Sigmoid colon (tissue), 3 donors: ENCODE measurements around the gene SMC4.

Experiments
- POLR2A ChIP-seq, 2 donors: fragments of 450-650 bp; IDR thresholded peaks; one replicate each; pipeline ENCODE4 v1.6.1; 2016; ENCODE audit warnings: antibody characterized with exemption in 2 of 2, mild to moderate bottlenecking in 2 of 2, moderate library complexity in 2 of 2
- TF ChIP-seq, protein P1 (sequence below), 4 experiments: fragments of 450-650 bp in 3 of 4; fragments of 200-600 bp in 1 of 4; IDR thresholded peaks; one replicate each; pipeline ENCODE4 v1.5.1; 2016 to 2019; ENCODE audit warnings: antibody characterized with exemption in 4 of 4, mild to moderate bottlenecking in 3 of 4, moderate library complexity in 2 of 4

DNA sequence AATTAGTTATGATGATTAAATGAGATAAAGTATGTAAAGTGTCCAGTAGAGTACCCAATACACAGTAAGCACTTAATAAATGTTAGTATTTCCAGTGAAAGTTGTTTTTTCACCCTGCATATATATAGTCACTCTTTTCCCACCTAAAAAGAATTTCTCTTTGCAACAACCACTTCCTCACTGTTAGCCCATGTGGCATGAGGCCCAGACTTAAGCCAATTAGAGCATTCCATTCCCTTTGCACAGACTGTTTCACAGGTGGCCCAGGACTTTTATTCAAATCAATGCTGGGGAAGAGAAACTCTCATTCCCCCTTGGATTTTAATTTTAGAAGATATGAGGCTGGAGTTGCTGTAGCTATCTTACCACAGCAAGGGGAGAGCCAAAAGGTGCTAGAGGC is 4.2 kb upstream of the SMC4 start:
- TF ChIP-seq, protein P1, sequence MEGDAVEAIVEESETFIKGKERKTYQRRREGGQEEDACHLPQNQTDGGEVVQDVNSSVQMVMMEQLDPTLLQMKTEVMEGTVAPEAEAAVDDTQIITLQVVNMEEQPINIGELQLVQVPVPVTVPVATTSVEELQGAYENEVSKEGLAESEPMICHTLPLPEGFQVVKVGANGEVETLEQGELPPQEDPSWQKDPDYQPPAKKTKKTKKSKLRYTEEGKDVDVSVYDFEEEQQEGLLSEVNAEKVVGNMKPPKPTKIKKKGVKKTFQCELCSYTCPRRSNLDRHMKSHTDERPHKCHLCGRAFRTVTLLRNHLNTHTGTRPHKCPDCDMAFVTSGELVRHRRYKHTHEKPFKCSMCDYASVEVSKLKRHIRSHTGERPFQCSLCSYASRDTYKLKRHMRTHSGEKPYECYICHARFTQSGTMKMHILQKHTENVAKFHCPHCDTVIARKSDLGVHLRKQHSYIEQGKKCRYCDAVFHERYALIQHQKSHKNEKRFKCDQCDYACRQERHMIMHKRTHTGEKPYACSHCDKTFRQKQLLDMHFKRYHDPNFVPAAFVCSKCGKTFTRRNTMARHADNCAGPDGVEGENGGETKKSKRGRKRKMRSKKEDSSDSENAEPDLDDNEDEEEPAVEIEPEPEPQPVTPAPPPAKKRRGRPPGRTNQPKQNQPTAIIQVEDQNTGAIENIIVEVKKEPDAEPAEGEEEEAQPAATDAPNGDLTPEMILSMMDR (IDR thresholded peaks at IDR 0.05): no peak
- TF ChIP-seq POLR2A (IDR thresholded peaks at IDR 0.05): no peak
